NCI-H1436 (cell line): ENCODE results near the gene UBE2Q2.
"Not testable (repeated sequence)": the region's sequence is repeated elsewhere in the genome, so short reads cannot be mapped to it uniquely, and the experiment has no call there.

Experiments
- DNase-seq: peaks from one replicate; lab custom pipeline; 2025; lab: John Stamatoyannopoulos, UW

The UBE2Q2 gene

DNA sequence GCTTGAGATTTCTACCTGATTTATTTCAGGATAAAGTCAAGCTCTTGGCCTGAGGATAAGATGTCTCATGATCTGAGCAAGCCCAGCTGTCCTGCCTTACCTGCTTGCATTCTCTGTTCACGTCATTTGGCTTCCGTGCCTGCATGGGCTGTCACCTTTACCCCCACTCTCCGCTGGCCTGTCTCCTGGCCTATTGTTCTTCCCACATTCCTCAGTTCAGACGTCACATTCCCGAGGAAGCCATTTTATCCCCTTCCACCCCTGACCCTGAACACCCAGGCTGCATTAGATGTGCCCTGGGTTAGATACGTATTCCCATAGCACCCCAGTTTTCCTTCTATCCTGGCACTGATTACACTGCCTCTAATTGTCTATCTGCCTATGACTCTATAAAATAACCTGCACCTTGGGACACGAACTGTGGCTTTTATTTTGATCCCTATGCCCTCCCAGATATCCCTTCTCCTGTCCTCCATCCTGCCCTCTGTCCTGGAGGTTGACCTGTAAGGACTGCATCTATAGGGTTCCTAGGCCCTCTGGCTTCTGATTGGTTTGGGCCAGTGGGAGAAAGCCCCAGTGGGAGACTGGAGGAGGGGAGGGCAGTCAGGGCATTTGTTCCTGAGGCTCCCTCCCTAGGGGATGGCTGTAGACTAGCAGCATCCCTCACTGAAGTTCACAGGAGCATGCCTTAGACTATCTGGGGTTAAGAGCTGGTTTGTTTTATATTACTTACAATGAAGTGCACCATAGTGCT is 19.2 kb upstream of the UBE2Q2 start:
- DNase-seq, result no peak

- DNase-seq, result no peak
Observed at GRCh38 chr15:75827691-75828090, 15.6 kb upstream of the UBE2Q2 start.

GRCh38 chr15:75828429-75828828 is 14.8 kb upstream of the UBE2Q2 start:
- no peak for DNase-seq

GRCh38 chr15:75830910-75831805 is 12.1 kb upstream of the UBE2Q2 start:
- no peak for DNase-seq

DNA sequence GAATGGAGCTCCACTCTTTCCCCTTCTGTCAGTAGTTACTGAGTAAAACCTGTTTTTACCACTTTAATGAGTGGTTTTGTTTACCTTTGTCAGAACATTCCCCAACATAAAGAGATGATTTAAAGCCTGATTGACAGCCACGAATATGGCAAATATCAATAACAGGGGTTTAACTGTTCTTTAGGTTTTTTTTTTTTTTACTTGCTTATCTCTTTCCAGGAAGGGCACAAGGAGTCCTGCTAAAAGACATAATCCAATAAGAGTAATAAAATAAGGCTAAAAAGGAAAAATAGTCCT is 11.5 kb upstream of the UBE2Q2 start:
- no peak for DNase-seq

DNA sequence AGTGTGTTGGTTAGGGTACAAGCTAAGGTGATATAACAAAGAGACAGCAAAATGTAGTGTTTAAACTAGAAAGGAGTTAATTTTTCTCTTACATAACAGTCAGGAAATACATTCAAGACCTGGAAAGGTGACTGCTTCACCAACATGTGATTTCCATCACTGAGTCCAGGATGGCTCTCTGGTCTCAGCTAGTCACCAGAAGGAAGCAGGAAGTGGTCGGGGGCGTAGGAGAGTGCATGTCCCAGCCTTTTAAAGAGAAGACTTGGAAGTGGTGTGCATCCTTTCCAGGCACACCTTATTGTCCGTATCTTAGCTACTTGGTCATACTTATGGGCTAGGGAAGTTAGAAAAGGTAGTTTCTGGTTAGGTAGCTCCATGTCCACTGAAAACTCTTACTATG is 11.1 kb upstream of the UBE2Q2 start:
- no peak for DNase-seq

DNA sequence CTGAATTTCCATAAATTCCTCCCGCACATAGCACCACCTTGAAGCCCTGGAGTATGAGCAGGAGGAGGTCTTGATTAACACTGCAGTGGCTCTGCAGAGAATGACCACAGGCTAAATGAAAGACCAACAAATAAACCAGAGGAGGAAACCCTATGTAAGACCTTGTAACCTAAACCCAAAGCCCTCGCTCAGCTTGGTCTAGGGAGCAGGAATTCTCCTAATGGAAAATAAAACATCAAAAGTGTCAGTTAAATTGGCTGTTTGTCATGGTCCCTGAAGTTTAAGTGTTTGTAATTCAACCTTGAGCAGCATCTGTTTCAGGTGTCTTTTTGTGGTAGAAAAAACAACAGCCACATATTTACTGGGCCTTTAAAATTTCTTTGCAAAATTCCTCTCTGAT is 9.2 kb upstream of the UBE2Q2 start:
- no peak for DNase-seq

DNA sequence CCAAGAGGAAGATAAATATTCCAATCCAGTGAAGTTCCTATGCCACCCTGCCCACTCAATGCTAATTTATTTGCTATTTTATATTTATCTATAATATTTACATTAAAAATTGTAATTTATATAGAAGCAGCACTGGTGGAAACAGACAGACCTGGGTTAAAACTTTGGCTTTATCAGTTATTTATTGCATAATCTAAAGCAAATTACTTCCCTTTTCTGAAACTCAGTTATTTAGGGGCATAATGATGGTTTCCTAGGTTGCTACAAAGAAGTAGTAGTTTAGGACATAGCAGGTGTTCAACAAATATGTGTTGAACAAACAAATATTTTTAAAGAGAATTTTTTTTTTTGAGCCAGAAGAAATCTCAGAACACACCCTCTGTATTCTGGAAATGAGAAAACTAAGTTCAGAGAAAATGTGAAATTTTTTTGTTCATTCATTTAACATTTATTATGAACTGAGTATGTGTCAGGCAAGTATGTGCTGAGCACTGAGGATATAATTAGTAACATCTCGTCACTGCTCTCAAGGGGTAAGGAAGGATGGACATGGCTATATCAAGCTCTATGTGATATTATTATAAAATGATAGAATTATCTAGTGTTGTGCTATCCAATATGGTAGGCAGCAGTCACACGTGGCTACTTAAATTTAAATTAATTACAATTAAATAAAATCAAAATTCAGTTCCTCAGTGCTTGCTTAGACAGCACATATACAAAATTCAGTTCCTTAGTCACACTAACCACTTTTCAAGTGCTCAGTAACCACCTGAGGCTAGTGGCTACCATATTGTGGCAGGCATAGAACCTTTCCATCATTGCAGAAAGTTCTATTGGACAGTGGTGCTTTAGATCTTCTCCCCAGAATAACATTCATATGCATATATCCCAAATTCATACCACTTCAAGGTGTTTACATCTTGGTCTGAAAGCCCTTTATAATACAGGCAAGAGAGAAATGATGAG is 7.0 kb upstream of the UBE2Q2 start:
- no peak for DNase-seq

DNA sequence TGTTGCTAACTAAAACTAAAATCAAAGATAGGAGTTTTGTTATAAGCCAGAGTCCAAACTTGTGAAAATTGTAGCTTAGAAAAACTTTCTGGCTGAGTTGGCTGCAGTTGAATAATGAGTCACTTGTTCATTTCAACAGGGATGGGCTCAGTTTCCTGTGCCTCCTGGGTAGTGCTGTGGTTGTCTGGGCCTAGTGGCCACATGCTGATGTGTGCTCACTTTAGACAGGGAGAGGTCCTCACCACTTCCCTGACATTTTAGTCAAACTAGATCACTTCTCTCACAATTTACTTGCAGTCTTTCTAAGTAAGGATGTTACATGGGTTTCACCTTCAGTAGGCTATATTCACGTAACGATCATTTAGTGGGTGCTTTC is 6.3 kb upstream of the UBE2Q2 start:
- DNase-seq, result no peak

- no peak for DNase-seq
Observed at GRCh38 chr15:75840659-75841058, 2.6 kb upstream of the UBE2Q2 start.

DNA sequence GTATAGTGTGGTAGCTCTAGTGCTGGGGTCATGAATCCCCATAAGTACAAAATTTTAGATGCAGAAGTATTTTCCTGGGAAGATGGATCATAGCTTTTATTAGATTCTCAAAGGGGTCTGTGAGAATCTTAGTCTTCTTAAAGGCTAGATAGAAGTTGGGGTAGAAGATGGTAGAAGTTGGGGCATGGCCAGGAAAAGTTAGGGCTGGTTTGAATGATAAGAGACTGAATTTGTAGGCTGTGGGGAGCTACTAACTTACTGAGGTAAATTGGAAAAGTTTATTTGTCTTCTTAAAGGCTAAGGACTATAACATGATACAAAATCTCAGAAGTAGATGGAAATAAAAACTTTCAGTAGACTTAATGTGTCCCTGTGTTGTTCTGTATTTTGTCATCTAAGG is 1.6 kb upstream of the UBE2Q2 start:
- DNase-seq, result no peak

GRCh38 chr15:75843678-75844581 is 683 bp downstream of the UBE2Q2 start:
- no peak for DNase-seq

DNA sequence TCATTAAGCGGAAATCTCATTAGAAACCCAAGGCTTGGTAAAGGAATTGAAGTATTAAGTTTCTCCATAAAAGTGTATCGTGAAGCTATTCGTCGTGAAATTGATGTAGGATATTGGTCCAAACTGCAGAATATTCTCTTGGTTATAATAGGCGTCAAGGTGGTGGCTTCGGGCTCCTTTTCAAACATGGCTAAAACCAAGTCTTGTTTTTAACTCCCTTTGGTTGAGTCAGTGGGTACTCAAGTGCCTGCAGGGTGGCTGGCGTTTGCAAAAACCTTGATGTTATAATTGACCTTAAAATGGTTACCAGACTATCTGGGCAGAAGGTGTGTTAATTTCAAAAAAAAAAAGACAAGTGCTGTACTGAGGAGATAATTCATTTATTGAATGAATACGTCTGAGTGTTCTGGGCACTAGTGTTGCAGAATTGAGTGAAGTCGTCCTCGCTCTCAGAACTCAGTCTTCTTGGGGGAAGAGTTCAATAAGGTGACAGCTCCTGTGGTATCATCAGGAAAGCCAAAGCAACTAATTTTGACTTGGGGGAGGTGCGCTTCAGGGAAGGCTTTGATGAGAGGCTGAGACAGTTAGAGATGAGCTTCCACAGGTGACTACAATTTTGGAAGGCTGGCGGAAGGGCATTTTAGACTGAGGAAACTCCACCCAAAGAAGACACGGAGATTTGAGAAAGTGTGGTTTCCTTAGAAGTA is 1.5 kb downstream of the UBE2Q2 start:
- DNase-seq, result no peak

- DNase-seq, result no peak
Observed at GRCh38 chr15:75849167-75849566, 5.9 kb downstream of the UBE2Q2 start.

DNA sequence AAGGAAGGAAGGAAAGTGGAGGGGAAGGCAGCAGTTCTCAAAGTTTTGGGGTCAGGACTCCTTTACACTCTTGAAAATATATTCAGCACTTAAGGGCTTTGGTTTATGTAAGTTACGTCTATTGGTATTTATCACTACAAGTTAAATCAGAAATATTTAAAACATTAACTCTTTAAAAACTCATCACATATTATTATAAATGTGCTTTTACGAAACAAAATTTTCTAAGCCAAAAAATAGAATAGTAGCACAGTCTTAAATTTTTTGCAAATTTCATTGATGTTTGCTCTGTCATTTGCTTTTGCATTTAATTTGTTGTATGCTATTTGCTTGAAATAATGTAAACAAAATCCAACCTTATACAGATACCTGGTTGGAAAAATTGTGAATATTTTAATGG is 7.5 kb downstream of the UBE2Q2 start:
- no peak for DNase-seq

DNA sequence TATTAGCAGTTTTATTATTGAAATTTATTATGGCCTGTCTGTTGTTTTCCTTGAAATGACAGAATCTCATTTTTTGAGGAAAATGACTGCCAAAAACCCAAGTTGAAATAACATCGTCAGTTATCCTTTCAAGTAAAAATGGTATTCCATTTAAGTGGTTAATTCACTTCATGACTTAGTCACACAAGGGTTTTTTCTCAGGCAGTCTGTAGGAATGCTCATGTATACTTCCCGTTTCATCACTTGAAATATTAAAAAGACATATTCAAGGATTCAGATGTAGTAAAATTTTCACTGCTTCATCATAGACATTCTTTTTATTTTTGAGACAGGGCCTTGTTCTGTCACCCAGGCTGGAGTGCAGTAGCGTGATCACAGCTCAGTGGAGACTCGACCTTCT is 8.3 kb downstream of the UBE2Q2 start:
- DNase-seq, result not testable (repeated sequence)

GRCh38 chr15:75857886-75858285 is 14.6 kb downstream of the UBE2Q2 start:
- DNase-seq, result no peak

DNA sequence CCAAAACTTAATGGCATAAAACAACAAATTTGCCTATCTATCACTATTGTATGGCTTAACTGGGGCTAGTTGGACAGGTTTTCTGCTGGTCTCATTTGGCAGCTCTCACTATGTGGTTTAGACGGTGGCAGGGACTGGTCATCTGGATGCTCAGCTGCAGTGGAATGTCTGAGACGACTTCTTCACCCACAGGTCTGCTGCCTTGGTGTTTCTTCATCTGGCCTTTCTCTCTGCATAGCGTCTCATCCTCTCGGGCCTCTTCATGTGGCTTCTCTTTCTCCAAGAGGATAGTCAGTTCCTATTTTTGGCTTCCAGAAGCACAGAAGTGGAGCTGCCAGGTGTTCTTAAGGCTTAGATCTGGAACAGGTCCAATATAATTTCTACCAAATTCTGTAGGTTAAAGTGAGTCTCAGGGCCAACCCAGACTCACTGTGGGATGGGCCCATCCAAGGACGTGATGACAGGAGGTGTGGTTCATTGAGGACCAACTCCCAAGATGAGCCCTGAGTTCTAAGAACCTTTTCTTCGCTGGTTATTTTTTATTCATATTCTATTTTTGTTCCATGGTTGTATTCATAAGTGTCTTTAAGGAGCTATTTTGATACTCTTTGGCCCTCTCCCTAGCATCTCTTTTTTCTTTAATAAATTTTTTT is 18.6 kb downstream of the UBE2Q2 start:
- DNase-seq, result no peak

- DNase-seq, result no peak
Observed at GRCh38 chr15:75862796-75863195, 19.5 kb downstream of the UBE2Q2 start.
